SJCRH30 (cell line): ENCODE results near the gene FAM174C. TPM values are rescaled to one million over a fixed set of nuclear protein-coding genes. Genes with fewer than 3 reads are reported as not detected.
A peak's percentile ranks its signal among the peaks of the same experiment; 100 is the strongest.

Experiments used
- DNase-seq, 2 experiments: peaks; one replicate each; pipeline ENCODE4 v3.0.0-alpha.2; 2015 to 2020
- H3K27ac ChIP-seq: fragments of 250-450 bp; sonication (Bioruptor Pico); 2 replicates; pipeline ENCODE4 v1.5.1; 2020; ENCODE audit warnings: mild to moderate bottlenecking, moderate library complexity
- H3K27me3 ChIP-seq: fragments of 250-450 bp; sonication (Bioruptor Pico); 2 replicates; pipeline ENCODE4 v1.5.1; 2020; ENCODE audit warnings: mild to moderate bottlenecking, moderate library complexity
- H3K36me3 ChIP-seq: fragments of 250-450 bp; sonication (Bioruptor Pico); 2 replicates; pipeline ENCODE4 v1.5.1; 2020; ENCODE audit warnings: mild to moderate bottlenecking, moderate library complexity
- H3K4me1 ChIP-seq: fragments of 250-450 bp; sonication (Bioruptor Pico); 2 replicates; pipeline ENCODE4 v1.5.1; 2020; ENCODE audit warnings: mild to moderate bottlenecking, moderate library complexity
- H3K4me3 ChIP-seq: fragments of 250-450 bp; sonication (Bioruptor Pico); 2 replicates; pipeline ENCODE4 v1.5.1; 2020; ENCODE audit warnings: mild to moderate bottlenecking, moderate library complexity
- H3K9me3 ChIP-seq: fragments of 250-450 bp; sonication (Bioruptor Pico); replicated peaks from 2 replicates; pipeline ENCODE4 v1.5.1; 2020; ENCODE audit warnings: mild to moderate bottlenecking, moderate library complexity
- total RNA-seq: library from RNA; depleted of rRNA; stranded (reverse); fragments of >200 nt; shearing (Covaris generic); gene quantifications from 2 replicates; pipeline ENCODE4 v1.2.3, GENCODE V29; 2014

FAM174C gene
- total RNA-seq, 1 experiment from 2014 or later = 25.1 TPM

GRCh38 chr19:1287354-1288225 is 12.3 kb downstream of the FAM174C start:
- H3K27ac ChIP-seq = no peak overlapping the region
- no peak for DNase-seq
- H3K4me1 ChIP-seq = peaks cover 15% of the 10 kb centered on the region
- H3K36me3 ChIP-seq = no peaks in the 10 kb centered on the region
- H3K27me3 ChIP-seq = peaks cover 75% of the 10 kb centered on the region
- no peaks in the 10 kb centered on the region for H3K9me3 ChIP-seq
- H3K4me3 ChIP-seq = no peak overlapping the region; the same call in 1 of the 2 replicates

- no peak for DNase-seq
- Histone ChIP-seq H3K4me1 (peaks cover 15% of the 10 kb centered on the region), H3K27ac (no peak overlapping the region), H3K4me3 (no peak overlapping the region), H3K27me3 (peaks cover 76% of the 10 kb centered on the region), H3K9me3 (no peaks in the 10 kb centered on the region), H3K36me3 (no peaks in the 10 kb centered on the region)
Measured at GRCh38 chr19:1288226-1288612, 12.9 kb downstream of the FAM174C start.

GRCh38 chr19:1288833-1289685 is 13.7 kb downstream of the FAM174C start:
- Histone ChIP-seq H3K27ac (no peak overlapping the region), H3K36me3 (no peaks in the 10 kb centered on the region), H3K4me1 (peaks cover 15% of the 10 kb centered on the region), H3K4me3 (no peak overlapping the region), H3K27me3 (peaks cover 71% of the 10 kb centered on the region), H3K9me3 (no peaks in the 10 kb centered on the region)
- no peak for DNase-seq

- Histone ChIP-seq H3K27me3 (peaks cover 65% of the 10 kb centered on the region), H3K36me3 (no peaks in the 10 kb centered on the region), H3K4me3 (no peak overlapping the region), H3K4me1 (peaks cover 15% of the 10 kb centered on the region), H3K9me3 (no peaks in the 10 kb centered on the region), H3K27ac (no peak overlapping the region)
- no peak for DNase-seq
Measured at GRCh38 chr19:1289686-1290025, 14.3 kb downstream of the FAM174C start.

- H3K4me1 ChIP-seq = peaks cover 15% of the 10 kb centered on the region
- no peak for DNase-seq
- H3K4me3 ChIP-seq = no peak overlapping the region
- H3K9me3 ChIP-seq = no peaks in the 10 kb centered on the region
- H3K27ac ChIP-seq = no peak overlapping the region
- no peaks in the 10 kb centered on the region for H3K36me3 ChIP-seq
- H3K27me3 ChIP-seq = peaks cover 59% of the 10 kb centered on the region
Measured at GRCh38 chr19:1290196-1290702, 14.9 kb downstream of the FAM174C start.

- peaks cover 57% of the 10 kb centered on the region for H3K27me3 ChIP-seq
- H3K9me3 ChIP-seq = no peaks in the 10 kb centered on the region
- peaks cover 15% of the 10 kb centered on the region for H3K4me1 ChIP-seq
- H3K4me3 ChIP-seq = no peak overlapping the region
- peak in 1 of 2 experiments; percentile 31 for DNase-seq
- no peaks in the 10 kb centered on the region for H3K36me3 ChIP-seq
- no peak overlapping the region for H3K27ac ChIP-seq
Measured at GRCh38 chr19:1290703-1291651, 15.6 kb downstream of the FAM174C start.

GRCh38 chr19:1291761-1292418 is 16.6 kb downstream of the FAM174C start:
- DNase-seq = no peak
- Histone ChIP-seq H3K27me3 (peaks cover 51% of the 10 kb centered on the region), H3K4me1 (peaks cover 15% of the 10 kb centered on the region), H3K27ac (no peak overlapping the region), H3K4me3 (no peak overlapping the region), H3K9me3 (no peaks in the 10 kb centered on the region), H3K36me3 (no peaks in the 10 kb centered on the region)

GRCh38 chr19:1292419-1293151 is 17.3 kb downstream of the FAM174C start:
- no peaks in the 10 kb centered on the region for H3K36me3 ChIP-seq
- peaks cover 46% of the 10 kb centered on the region for H3K27me3 ChIP-seq
- H3K27ac ChIP-seq = no peak overlapping the region
- no peak for DNase-seq
- H3K4me3 ChIP-seq = no peak overlapping the region
- peaks cover 15% of the 10 kb centered on the region for H3K4me1 ChIP-seq
- no peaks in the 10 kb centered on the region for H3K9me3 ChIP-seq

GRCh38 chr19:1293782-1294604 is 18.7 kb downstream of the FAM174C start:
- peak in 1 of 2 experiments; percentile 19 for DNase-seq
- no peak overlapping the region for H3K27ac ChIP-seq

GRCh38 chr19:1294688-1295087 is 19.4 kb downstream of the FAM174C start:
- no peaks in the 10 kb centered on the region for H3K9me3 ChIP-seq
- H3K4me3 ChIP-seq = no peak overlapping the region
- H3K36me3 ChIP-seq = no peaks in the 10 kb centered on the region
- DNase-seq = no peak
- H3K4me1 ChIP-seq = peaks cover 15% of the 10 kb centered on the region
- H3K27ac ChIP-seq = no peak overlapping the region
- H3K27me3 ChIP-seq = peaks cover 35% of the 10 kb centered on the region

More at GRCh38 chr19:1293782-1294604, 18.7 kb downstream of the FAM174C start:
- no peaks in the 10 kb centered on the region for H3K9me3 ChIP-seq
- no peaks in the 10 kb centered on the region for H3K36me3 ChIP-seq
- peaks cover 37% of the 10 kb centered on the region for H3K27me3 ChIP-seq
- H3K4me1 ChIP-seq = peaks cover 15% of the 10 kb centered on the region
- no peak overlapping the region for H3K4me3 ChIP-seq

GRCh38 chr19:1295169-1296012 is 20.1 kb downstream of the FAM174C start:
- DNase-seq = peak in 1 of 2 experiments; percentile 37
- Histone ChIP-seq H3K27me3 (peaks cover 30% of the 10 kb centered on the region), H3K4me1 (peaks cover 13% of the 10 kb centered on the region), H3K9me3 (no peaks in the 10 kb centered on the region), H3K4me3 (no peak overlapping the region), H3K36me3 (no peaks in the 10 kb centered on the region), H3K27ac (no peak overlapping the region)

- no peak for DNase-seq
- H3K27ac ChIP-seq = no peak overlapping the region
- peaks cover 6% of the 10 kb centered on the region; the same call in 1 of the 2 replicates for H3K4me1 ChIP-seq
Measured at GRCh38 chr19:1296078-1296477, 20.7 kb downstream of the FAM174C start.

More at GRCh38 chr19:1296078-1296477, 20.7 kb downstream of the FAM174C start:
- no peaks in the 10 kb centered on the region for H3K36me3 ChIP-seq
- no peak overlapping the region for H3K4me3 ChIP-seq
- peaks cover 23% of the 10 kb centered on the region for H3K27me3 ChIP-seq
- no peaks in the 10 kb centered on the region for H3K9me3 ChIP-seq
